K562 (cell line): Measurements from ENCODE around the gene PEX3. TPM values are rescaled to one million over a fixed set of nuclear protein-coding genes. Genes with fewer than 3 reads are reported as not detected.

Experiments
- C11orf30 ChIP-seq: fragments of 450-650 bp; IDR thresholded peaks from 2 replicates; pipeline ENCODE4 v1.6.1; 2016; ENCODE audit warnings: low read depth, mild to moderate bottlenecking
- CBX1 ChIP-seq: sonication (generic); IDR thresholded peaks from 2 replicates; pipeline ENCODE4 v1.6.1; 2016; ENCODE audit warnings: antibody characterized with exemption, low read depth, mild to moderate bottlenecking
- DIDO1 ChIP-seq: fragments of 450-650 bp; IDR thresholded peaks from 2 replicates; pipeline ENCODE4 v1.6.1; 2016; ENCODE audit warnings: low read depth, missing biosample characterization, missing genetic modification characterization
- HNRNPL ChIP-seq: fragments of 200-400 bp; formaldehyde crosslinking; IDR thresholded peaks from 2 replicates; pipeline ENCODE4 v1.6.1; 2017; ENCODE audit warnings: low read depth, mild to moderate bottlenecking, low read length
- IRF9 ChIP-seq: fragments of 450-650 bp; IDR thresholded peaks from 2 replicates; pipeline ENCODE4 v1.6.1; 2016; ENCODE audit warnings: missing biosample characterization, missing genetic modification characterization
- KHSRP ChIP-seq: fragments of 450-650 bp; IDR thresholded peaks from 2 replicates; pipeline ENCODE4 v1.6.1; 2017
- LCOR ChIP-seq: sonication (generic); formaldehyde crosslinking; IDR thresholded peaks from 2 replicates; pipeline ENCODE4 v1.8.0; 2022; ENCODE audit warnings: mild to moderate bottlenecking, missing genetic modification reagents
- MYBL2 ChIP-seq, 2 experiments: fragments of 450-650 bp in 1 of 2; sonication (generic) in 1 of 2; formaldehyde crosslinking in 1 of 2; IDR thresholded peaks; 2 replicates each; pipeline versions ENCODE4 v1.6.1 to v1.8.1; 2017 to 2022; ENCODE audit warnings: borderline replicate concordance in 1 of 2, inconsistent platforms in 1 of 2, low read depth in 1 of 2, mild to moderate bottlenecking in 1 of 2, missing genetic modification reagents in 1 of 2, moderate library complexity in 1 of 2
- NCOA1 ChIP-seq: fragments of 450-650 bp; IDR thresholded peaks from 2 replicates; pipeline ENCODE4 v1.6.1; 2016; ENCODE audit warnings: low read depth
- PRDM10 ChIP-seq: fragments of 450-650 bp; IDR thresholded peaks from 2 replicates; pipeline ENCODE4 v1.6.1; 2018; ENCODE audit not compliant: partially characterized antibody
- THAP12 ChIP-seq: fragments of 250-450 bp; sonication (Bioruptor Pico); IDR thresholded peaks from 2 replicates; pipeline ENCODE4 v1.9.0; 2021; ENCODE audit warnings: mild to moderate bottlenecking, inconsistent platforms
- YBX1 ChIP-seq: fragments of 450-650 bp; IDR thresholded peaks from 2 replicates; pipeline ENCODE4 v1.7.1; 2016; ENCODE audit warnings: mild to moderate bottlenecking
- ZNF274 ChIP-seq: IDR thresholded peaks from 2 replicates; pipeline ENCODE4 v1.6.1; 2011; ENCODE audit warnings: low read depth, mild to moderate bottlenecking, low read length, moderate library complexity, borderline replicate concordance
- ZNF280A ChIP-seq: fragments of 450-650 bp; IDR thresholded peaks from 2 replicates; pipeline ENCODE4 v1.6.1; 2018; ENCODE audit warnings: mild to moderate bottlenecking, low read depth; ENCODE audit not compliant: partially characterized antibody
- polyA plus RNA-seq, 8 experiments: library from polyadenylated mRNA; depleted of rRNA in 4 of 8; stranded (reverse) in 5 of 8; unstranded in 3 of 8; fragments of >200 nt; fragmentation: Nextera tagmentation in 2 of 8; fragmentation: Illumina TruSeq in 1 of 8; extraction: Ambion mirVana in 2 of 8; extraction: Trizol in 1 of 8; gene quantifications; 2 replicates each; pipeline versions ENCODE4 v1.2.1 to v1.2.3, GENCODE V29; 2011 to 2014; ENCODE audit warnings: inconsistent platforms in 1 of 8, missing spikeins in 1 of 8
- total RNA-seq, 7 experiments: library from RNA; depleted of rRNA in 6 of 7; stranded (reverse); fragments of >200 nt in 6 of 7; fragmentation: Illumina TruSeq in 2 of 7; extraction: Trizol in 2 of 7; gene quantifications; 2 replicates each; pipeline versions ENCODE4 v1.2.1 to v1.2.3, GENCODE V29; 2011 to 2021; ENCODE audit warnings: low replicate concordance in 1 of 7
- TF ChIP-seq, protein P1 (sequence below): sonication (generic); formaldehyde crosslinking; IDR thresholded peaks from 2 replicates; pipeline ENCODE4 v1.9.0; 2022; ENCODE audit warnings: mild to moderate bottlenecking, missing genetic modification reagents
- TF ChIP-seq, protein P2 (sequence below): fragments of 450-650 bp; formaldehyde crosslinking; IDR thresholded peaks from 2 replicates; pipeline ENCODE4 v1.4.0; 2020; ENCODE audit warnings: mild to moderate bottlenecking

PEX3 gene
- total and polyA plus RNA-seq, 9 of the 15 experiments (the other 6 are each of a cell fraction or from before 2014, with no cell fraction given): 17.3 to 69.6 (median 32.7) TPM

DNA sequence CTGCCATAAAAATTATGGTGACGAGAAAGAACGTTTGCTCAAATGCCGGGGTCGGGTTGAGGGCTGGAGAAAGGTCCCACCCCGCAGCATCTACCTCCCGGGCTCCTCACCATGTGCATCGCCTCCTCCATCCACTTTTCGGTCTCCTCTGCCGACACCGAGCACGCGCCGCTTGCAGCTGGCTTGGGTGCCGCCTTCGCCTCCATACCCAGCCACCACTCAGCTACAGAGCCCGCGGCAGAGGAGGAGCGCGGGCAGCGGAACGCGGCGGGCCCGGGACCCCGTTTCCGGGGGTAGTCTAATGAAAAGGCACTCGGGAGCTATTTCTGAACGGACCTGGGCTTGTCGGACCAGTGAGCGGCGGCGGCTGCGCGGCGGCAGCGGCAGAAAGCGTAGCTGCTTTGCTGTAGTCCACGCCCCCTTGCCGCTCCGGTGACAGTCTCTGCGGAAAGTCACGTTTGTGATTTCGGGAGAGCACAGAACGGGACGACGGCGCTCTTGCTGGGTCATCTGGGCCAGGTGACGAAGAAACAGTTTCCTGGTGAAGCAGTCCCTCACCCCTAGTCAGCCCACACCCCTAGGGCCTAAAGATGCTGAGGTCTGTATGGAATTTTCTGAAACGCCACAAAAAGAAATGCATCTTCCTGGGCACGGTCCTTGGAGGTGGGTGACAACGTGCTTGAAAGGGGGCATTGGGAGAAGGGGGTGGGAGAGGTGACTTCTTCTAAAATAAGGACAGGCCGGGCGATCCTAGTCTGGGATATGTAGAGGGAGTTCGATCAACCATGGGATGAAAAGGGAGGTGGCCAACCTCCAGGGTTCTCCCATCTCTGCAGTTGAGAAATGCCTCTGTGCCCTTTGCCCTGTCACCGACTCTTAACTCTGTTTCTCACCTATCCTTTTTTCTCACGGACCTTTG, at the start of gene PEX3, which contains the start of gene ADAT2 (continued):
- TF ChIP-seq PRDM10 (peak; percentile 45), KHSRP (no peak), C11orf30 (peak; percentile 99), LCOR (peak; percentile 99), ZNF280A (no peak), NCOA1 (peak; percentile 99), IRF9 (tag) (peak; percentile 28; the same call in 1 of the 2 replicates), HNRNPL (peak; percentile 85; the same call in 1 of the 2 replicates), CBX1 (peak; percentile 99), YBX1 (no peak), MYBL2 (IDR thresholded peaks at IDR 0.05; ENCODE audit: low read depth) (peak; percentile 68), MYBL2 (CRISPR knock-in tag; IDR thresholded peaks at IDR 0.05; ENCODE audit: borderline replicate concordance) (no peak), ZNF274 (no peak), THAP12 (CRISPR knock-in tag) (0 out of 2 replicates have a peak, but pooled peaks have one; percentile 65), DIDO1 (peak; percentile 99)
- TF ChIP-seq, protein P1, sequence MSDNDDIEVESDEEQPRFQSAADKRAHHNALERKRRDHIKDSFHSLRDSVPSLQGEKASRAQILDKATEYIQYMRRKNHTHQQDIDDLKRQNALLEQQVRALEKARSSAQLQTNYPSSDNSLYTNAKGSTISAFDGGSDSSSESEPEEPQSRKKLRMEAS (CRISPR knock-in tag): peak; percentile 86
- TF ChIP-seq, protein P2, sequence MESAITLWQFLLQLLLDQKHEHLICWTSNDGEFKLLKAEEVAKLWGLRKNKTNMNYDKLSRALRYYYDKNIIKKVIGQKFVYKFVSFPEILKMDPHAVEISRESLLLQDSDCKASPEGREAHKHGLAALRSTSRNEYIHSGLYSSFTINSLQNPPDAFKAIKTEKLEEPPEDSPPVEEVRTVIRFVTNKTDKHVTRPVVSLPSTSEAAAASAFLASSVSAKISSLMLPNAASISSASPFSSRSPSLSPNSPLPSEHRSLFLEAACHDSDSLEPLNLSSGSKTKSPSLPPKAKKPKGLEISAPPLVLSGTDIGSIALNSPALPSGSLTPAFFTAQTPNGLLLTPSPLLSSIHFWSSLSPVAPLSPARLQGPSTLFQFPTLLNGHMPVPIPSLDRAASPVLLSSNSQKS (CRISPR knock-in tag): no peak
